ENCODE data around the gene RNASE4.

The RNASE4 gene

GRCh38 chr14:20745571-20746358 lies 61.4 kb downstream of the RNASE4 start, which contains the start of gene EDDM3A:
Gene EDDM3A (plus strand): TSS chr14:20745887. CDS start chr14:20747581, 1,694 bp downstream.
- no peak for DNase-seq

GRCh38 chr14:20746566-20746965 lies 62.2 kb downstream of the RNASE4 start:
- no peak for DNase-seq

GRCh38 chr14:20748439-20748838 lies 64.1 kb downstream of the RNASE4 start:
- DNase-seq, result no peak

GRCh38 chr14:20750194-20750593 lies 65.8 kb downstream of the RNASE4 start:
- DNase-seq, result no peak

All from activated gamma-delta T cell (primary cell).